ENCODE data around the gene SURF6.
"Not testable (repeated sequence)": the region's sequence is repeated elsewhere in the genome, so short reads cannot be mapped to it uniquely, and the experiment has no call there.

The SURF6 gene

DNA sequence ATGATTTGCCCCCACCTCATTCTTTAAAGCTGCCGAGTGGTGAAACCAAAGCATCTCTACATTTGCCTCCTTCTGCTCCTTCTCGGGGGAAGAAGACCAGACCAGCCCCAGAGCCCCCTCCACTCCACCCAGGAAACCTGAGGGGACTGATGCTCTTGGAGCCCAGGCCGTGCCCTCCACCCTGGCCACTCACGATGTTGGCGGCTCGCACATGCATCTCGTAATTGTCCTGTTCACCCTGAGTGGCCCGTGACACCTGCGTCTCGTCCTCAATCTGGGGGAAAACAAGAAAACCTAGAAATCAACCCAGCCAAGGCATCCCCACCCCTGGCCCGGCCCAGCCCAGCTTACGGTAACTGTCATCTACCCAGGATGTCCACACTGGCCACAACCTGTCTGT lies 9.0 kb upstream of the SURF6 start:
- Mint-ChIP-seq H3K4me3 (no peak overlapping the region), H3K27ac (no peak overlapping the region), H3K4me1 (peaks cover 62% of the 10 kb centered on the region), H3K27me3 (no peaks in the 10 kb centered on the region), H3K9me3 (no peaks in the 10 kb centered on the region)
- ATAC-seq: no peak
- no peak for DNase-seq

DNA sequence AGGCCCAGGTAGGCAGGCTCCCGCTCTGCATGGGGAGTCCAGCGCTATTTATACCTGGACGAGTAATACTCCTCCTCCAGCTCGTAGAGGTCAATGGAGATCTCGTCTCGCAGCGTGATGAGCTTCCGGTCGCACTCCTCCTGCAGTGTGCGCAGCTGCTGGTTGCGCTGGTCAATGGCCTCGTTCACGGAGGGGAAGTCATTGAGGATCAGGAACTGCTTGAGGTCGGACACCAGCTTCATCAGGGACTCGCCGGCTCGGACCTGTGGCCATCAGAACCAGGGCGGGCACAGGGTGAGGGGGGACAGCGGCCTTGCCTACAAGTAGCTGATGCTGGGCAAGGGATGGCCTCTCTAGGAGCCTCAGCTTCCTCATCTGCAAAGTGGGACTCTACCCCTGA lies 8.1 kb upstream of the SURF6 start:
- Mint-ChIP-seq H3K4me3 (no peak overlapping the region), H3K9me3 (no peaks in the 10 kb centered on the region), H3K27me3 (no peaks in the 10 kb centered on the region), H3K27ac (no peak overlapping the region), H3K4me1 (peaks cover 62% of the 10 kb centered on the region)
- DNase-seq (no peak), ATAC-seq (no peak)

DNA sequence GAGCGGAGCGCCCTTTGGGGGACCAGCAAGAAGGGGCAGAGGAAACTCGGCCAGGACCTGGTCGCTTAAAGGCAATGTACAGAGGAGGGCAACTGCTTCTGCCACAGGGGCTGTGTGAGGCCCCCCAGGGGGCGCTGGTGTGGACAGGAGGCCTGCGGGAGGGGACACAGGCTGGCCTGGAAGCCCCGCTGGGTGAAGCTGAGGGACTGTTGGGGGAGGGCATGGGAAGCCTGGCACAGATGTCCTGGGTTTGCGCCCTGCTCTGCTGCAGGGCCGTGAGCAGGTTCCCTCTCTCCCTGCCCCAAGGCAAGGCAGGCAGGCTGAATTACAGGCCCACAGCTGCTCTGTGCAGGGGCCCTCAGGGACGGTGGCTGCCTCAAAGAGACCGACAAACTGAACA lies 6.6 kb upstream of the SURF6 start:
- H3K4me3 Mint-ChIP-seq: no peak overlapping the region
- H3K27ac Mint-ChIP-seq: peak overlapping the region in 1 of 2 donors; percentile 76
- ATAC-seq (no peak), DNase-seq (no peak)
- no peaks in the 10 kb centered on the region for H3K27me3 Mint-ChIP-seq
- H3K4me1 Mint-ChIP-seq: peaks cover 62% of the 10 kb centered on the region
- no peaks in the 10 kb centered on the region for H3K9me3 Mint-ChIP-seq

DNA sequence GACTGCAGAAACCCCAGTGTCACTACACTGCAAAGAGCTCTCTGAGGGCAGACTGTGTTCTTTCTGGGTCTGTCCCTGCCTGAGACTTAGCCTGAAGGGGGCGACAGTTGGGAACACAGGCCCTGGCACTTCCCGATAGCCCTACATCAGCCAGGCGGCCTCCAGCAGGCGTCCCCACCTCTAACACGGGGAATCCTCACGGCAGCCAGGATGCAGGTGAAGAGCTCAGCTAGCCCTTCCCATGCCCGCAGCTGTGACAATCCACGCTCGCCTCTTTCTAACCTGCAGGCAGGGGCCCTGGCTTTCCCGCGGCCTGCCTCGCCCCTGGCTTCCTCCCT lies 6.0 kb upstream of the SURF6 start:
- Mint-ChIP-seq H3K4me1 (peaks cover 61% of the 10 kb centered on the region), H3K9me3 (no peaks in the 10 kb centered on the region), H3K4me3 (no peak overlapping the region), H3K27me3 (no peaks in the 10 kb centered on the region), H3K27ac (peak overlapping the region; percentile 61 to 76)
- no peak for ATAC-seq
- DNase-seq: no peak

DNA sequence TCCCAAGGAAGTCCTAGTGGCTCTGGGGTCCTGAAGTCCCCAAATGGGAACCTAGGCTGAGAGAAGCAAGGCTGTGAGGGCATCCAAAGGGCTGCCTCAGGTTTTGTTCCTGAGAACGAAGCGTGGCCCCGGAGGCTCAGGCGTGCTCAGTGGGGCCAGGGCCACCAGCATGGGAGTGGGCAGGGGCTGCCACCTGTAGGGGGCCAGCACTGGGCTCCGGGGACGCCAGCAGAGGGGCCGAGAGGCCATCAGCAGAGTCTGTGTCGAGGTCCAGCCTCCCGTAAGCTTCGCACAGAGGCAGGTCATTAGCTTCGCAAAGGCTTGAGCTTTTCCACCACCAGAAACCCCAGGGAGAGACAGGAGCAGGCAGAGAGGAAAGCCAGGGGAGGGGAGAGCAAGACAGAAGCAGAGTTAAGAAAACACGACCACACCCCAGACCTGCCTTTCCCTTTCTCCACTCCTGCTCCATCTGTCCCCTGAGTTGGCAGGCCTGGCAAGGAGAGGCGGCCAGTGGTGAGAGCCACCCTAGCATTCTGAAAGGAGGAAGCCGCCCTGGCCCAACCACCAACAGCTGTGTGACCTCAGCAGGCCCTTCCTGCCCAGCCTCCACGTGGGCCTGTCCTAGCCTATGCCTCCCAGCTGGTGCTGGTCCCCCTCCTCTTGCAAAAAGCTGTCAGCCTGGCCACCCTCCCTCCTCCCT lies 5.5 kb upstream of the SURF6 start:
- no peak for ATAC-seq
- H3K4me1 Mint-ChIP-seq: peaks cover 61% of the 10 kb centered on the region

DNA sequence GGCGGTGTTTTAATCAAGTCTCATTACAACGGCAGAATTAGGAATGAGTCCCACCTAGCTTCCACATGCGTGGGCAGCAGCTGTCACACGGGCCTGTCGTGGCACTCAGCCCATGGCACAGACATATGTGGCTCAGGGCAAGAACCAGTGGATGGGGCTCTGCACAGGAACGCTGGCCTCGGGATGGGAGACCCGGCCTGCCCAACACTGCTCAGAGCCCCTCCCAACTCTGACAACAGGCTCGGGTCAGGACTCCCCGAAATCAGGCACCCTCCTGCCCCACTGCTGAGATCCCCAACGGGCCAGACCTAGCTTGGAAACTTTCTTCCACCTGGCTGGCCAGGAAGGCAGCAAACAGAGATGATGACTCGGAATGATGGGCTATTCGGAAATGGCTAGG lies 4.9 kb upstream of the SURF6 start:
- Mint-ChIP-seq H3K9me3 (no peaks in the 10 kb centered on the region), H3K27ac (peak overlapping the region in 1 of 2 donors; percentile 93), H3K4me1 (peaks cover 61% of the 10 kb centered on the region), H3K27me3 (no peaks in the 10 kb centered on the region), H3K4me3 (no peak overlapping the region)
- no peak for ATAC-seq
- DNase-seq: no peak

More for the DNA sequence above, 5.5 kb upstream of the SURF6 start:
- DNase-seq: no peak
- peak overlapping the region in 1 of 2 donors; percentile 76 for H3K27ac Mint-ChIP-seq
- H3K27me3 Mint-ChIP-seq: no peaks in the 10 kb centered on the region
- H3K4me3 Mint-ChIP-seq: no peak overlapping the region
- no peaks in the 10 kb centered on the region for H3K9me3 Mint-ChIP-seq

DNA sequence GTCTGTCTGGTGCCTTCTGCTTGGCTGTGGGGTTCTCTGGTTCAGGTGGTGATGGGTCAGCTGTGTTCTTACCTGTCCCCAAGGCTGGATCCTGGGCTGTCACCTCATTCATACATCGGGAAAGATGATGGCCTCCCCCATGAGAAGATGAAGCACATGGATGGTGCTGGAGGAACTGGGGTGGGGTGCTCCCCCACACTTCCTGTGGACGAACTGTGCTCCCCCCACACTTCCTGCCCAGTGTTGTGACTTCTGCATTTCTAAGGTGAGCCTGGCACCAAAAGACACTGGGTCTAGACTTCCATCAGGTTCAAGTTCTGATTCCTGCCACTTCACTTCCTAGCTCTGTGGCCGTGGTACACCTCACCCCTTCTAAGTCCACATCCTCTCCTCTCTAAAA lies 4.3 kb upstream of the SURF6 start:
- Mint-ChIP-seq H3K4me3 (no peak overlapping the region), H3K9me3 (no peaks in the 10 kb centered on the region), H3K27ac (peak overlapping the region; percentile 87 to 93), H3K27me3 (no peaks in the 10 kb centered on the region), H3K4me1 (peaks cover 65% of the 10 kb centered on the region)
- no peak for DNase-seq
- no peak for ATAC-seq

DNA sequence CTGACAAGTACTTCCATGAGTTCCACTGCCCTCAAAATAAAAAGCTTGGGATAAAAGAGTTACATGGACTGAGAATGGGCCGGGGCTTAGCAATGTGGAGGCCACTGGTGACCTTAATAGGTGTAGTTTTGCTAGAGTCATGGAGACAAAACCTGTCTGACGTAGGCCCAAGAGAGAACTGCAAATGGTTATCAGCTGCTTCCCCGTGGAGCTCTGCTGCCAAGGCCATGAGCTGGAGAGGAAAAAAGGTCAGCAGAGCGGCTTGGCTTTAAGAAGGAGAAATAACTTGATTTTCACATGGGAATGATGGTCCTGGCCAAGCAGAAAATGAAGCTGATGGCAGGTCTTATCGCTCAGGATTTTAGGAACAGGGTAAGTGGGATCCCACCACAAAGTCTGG lies 3.7 kb upstream of the SURF6 start:
- H3K4me1 Mint-ChIP-seq: peaks cover 72% of the 10 kb centered on the region
- no peaks in the 10 kb centered on the region for H3K9me3 Mint-ChIP-seq
- no peak overlapping the region for H3K4me3 Mint-ChIP-seq
- H3K27ac Mint-ChIP-seq: peak overlapping the region in 1 of 2 donors; percentile 84
- DNase-seq (no peak), ATAC-seq (no peak)
- no peaks in the 10 kb centered on the region for H3K27me3 Mint-ChIP-seq

DNA sequence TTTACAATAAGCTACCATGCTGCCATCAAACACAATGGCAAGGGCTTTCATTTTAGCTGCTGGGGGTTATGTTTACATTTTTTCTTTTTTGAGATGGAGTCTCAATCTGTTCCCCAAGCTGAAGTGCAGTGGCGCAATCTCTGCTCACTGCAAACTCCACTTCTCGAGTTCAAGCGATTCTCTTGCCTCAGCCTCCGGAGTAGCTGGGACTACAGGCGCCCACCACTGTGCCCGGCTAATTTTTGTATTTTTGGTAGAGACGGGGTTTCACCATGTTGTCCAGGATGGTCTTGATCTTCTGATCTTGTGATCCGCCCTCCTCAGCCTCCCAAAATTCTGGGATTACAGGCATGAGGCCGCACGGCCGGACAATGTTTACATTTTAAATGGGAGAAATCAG lies 1.1 kb downstream of the SURF6 start:
- H3K27me3 Mint-ChIP-seq, H3K9me3 Mint-ChIP-seq, ATAC-seq, DNase-seq: not testable (repeated sequence)
- Mint-ChIP-seq H3K4me3 (peak overlapping the region; percentile 96 to 99), H3K27ac (peak overlapping the region; percentile 48 to 98), H3K4me1 (peaks cover 79% of the 10 kb centered on the region)

DNA sequence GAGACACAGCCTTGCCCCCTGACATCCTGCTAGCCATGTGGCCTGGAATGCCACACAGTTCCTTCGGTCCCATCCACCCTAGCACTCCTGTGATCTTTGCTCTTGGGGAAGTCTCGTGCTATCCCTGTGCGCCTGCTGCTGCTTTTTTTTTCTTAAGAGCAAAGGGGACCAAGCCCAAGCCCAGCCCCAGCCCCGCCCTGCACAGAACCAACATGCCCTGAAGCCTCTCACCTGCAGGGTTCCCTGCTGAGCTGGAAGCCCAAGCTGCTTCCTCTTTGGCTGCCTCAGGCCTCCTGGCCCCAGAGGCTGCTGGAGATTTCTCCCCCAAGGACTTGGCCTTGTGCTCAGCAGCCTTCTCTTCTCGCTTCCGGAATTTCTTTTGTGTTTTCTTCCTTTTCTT lies 1.8 kb downstream of the SURF6 start:
- peak overlapping the region in 1 of 2 donors; percentile 99 for H3K4me3 Mint-ChIP-seq
- H3K27ac Mint-ChIP-seq: peak overlapping the region; percentile 8 to 90
- DNase-seq: no peak
- H3K9me3 Mint-ChIP-seq: no peaks in the 10 kb centered on the region
- no peaks in the 10 kb centered on the region for H3K27me3 Mint-ChIP-seq
- H3K4me1 Mint-ChIP-seq: peaks cover 77% of the 10 kb centered on the region
- ATAC-seq: no peak

DNA sequence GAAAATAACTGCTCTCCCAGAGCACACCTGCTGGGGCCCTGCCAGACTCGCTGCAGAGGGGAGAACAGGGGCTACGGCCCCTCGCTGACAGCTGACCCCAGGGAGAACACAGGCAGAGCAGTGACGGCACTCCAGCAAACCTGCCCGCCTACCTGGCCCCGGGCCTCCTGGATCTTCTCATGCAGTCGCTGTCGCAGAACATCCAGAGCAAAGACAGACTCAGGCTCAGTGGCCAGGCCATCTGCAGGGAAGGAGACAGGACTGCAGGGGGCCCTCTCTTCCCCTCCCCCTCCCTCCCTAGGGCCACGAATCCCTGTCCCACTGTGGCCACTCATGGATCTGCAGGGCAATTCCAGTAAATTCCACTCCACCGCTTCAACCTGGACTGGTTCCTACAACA lies 2.4 kb downstream of the SURF6 start:
- Mint-ChIP-seq H3K4me3 (peak overlapping the region in 1 of 2 donors; percentile 99), H3K4me1 (peaks cover 77% of the 10 kb centered on the region), H3K9me3 (no peaks in the 10 kb centered on the region), H3K27ac (peak overlapping the region in 1 of 2 donors; percentile 90), H3K27me3 (no peaks in the 10 kb centered on the region)
- ATAC-seq: no peak
- DNase-seq: no peak

DNA sequence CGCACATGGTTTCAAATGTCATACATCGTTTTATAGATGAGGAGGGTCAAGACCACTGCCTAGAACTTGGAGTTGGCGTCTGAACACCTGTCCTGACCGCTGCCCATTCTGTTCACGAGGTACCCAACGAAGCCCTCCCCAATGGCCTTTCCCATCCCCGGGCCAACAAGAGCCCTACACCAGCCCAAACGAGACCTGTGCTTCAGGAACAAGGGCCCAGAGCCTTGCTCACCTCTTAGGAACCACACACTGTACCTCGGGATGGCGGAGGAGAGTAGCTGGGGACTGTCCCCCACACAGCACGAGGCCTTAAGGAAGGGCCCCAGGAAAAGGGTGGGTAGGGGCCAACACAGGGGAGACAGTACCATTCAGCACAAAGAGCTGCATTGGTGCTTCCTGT lies 3.0 kb downstream of the SURF6 start:
- no peaks in the 10 kb centered on the region for H3K9me3 Mint-ChIP-seq
- no peak for ATAC-seq
- H3K27ac Mint-ChIP-seq: peak overlapping the region; percentile 25 to 54
- no peak for DNase-seq
- peaks cover 81% of the 10 kb centered on the region for H3K4me1 Mint-ChIP-seq
- H3K4me3 Mint-ChIP-seq: no peak overlapping the region
- no peaks in the 10 kb centered on the region for H3K27me3 Mint-ChIP-seq

DNA sequence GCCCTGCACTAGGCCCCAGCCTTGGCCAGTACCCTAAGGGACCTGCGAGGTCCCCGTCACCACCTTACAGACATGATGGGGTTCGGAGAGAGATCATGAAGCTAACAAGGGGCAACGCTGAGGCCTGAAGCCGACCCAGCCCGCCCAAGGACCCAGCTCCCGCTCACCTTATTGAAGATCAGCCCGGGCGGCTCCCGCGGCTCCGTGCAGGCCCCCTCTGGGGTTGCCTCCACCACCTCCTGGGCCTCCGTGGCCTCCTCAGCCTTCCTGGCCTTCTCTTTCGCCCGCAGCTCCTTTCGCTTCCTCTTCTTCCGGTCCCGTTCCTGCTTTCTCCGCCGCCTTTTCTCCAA lies 3.6 kb downstream of the SURF6 start:
- ATAC-seq (no peak), DNase-seq (peak in 1 of 2 donors; percentile 5)
- Mint-ChIP-seq H3K27me3 (no peaks in the 10 kb centered on the region), H3K4me3 (no peak overlapping the region), H3K27ac (no peak overlapping the region), H3K9me3 (no peaks in the 10 kb centered on the region), H3K4me1 (peaks cover 77% of the 10 kb centered on the region)

DNA sequence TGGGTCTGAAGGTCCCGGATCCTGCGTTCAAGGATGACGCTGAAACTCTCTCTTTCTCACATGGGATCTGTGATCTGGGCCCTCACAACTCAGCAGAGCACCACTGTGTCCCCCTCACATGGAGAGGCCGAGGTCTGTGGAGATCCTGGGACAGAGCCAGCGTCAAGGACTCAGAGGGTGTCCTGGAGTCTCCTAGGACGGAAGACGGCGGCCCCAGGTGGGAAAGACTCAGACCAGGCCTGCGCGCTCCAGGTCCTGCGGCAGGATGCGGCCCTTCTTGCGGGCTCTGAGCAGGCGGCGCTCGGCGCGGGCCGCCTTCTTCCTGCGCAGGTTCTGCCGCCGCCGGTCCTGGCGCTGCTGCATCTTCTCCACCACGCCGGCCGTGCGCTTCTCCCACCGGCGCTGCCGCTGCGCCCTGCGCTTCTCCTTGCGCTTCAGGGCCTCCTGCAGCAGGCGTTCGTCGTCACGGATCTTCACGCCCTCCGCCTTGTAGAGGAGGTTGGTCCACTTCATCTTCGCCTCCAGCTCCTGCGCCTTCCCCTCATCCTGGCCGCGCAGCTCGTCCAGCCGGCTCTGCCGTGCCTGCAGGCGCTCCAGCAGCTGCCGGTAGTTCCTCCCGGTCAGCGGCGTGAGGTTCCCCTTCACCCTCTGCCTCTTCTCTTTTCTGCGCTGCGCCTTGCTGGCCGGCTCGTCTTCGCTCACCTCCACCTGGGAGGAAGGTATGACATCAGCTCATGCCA lies 4.2 kb downstream of the SURF6 start:
- H3K27ac Mint-ChIP-seq: peak overlapping the region in 1 of 2 donors; percentile 55
- H3K4me1 Mint-ChIP-seq: peaks cover 73% of the 10 kb centered on the region
- no peak overlapping the region for H3K4me3 Mint-ChIP-seq

DNA sequence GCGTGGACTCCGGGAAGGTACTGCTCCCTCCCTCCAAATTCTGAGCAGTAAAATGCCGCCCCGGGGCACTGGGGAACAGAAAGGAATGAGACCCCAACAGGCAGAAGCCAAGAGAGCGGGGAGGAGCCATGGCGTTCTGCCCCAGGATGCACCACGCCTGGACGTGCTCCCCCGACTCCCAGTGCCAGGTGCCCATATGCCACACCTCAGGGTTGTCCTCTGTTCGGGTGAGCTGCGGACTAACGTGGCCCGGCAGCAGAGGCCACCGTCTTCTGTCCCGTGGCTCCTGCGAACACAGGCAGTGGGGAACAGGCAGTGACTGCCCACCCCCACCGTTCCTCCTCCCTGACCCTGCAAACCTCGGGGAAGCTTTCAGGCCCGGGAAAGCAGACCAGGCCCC lies 4.8 kb downstream of the SURF6 start:
- no peaks in the 10 kb centered on the region for H3K9me3 Mint-ChIP-seq
- no peaks in the 10 kb centered on the region for H3K27me3 Mint-ChIP-seq
- ATAC-seq (no peak), DNase-seq (no peak)
- H3K4me3 Mint-ChIP-seq: no peak overlapping the region
- peaks cover 67% of the 10 kb centered on the region for H3K4me1 Mint-ChIP-seq
- peak overlapping the region in 1 of 2 donors; percentile 9 for H3K27ac Mint-ChIP-seq

More for the DNA sequence above, 4.2 kb downstream of the SURF6 start:
- no peak for ATAC-seq
- Mint-ChIP-seq H3K27me3 (no peaks in the 10 kb centered on the region), H3K9me3 (no peaks in the 10 kb centered on the region)
- peak in 1 of 2 donors; percentile 5 for DNase-seq

DNA sequence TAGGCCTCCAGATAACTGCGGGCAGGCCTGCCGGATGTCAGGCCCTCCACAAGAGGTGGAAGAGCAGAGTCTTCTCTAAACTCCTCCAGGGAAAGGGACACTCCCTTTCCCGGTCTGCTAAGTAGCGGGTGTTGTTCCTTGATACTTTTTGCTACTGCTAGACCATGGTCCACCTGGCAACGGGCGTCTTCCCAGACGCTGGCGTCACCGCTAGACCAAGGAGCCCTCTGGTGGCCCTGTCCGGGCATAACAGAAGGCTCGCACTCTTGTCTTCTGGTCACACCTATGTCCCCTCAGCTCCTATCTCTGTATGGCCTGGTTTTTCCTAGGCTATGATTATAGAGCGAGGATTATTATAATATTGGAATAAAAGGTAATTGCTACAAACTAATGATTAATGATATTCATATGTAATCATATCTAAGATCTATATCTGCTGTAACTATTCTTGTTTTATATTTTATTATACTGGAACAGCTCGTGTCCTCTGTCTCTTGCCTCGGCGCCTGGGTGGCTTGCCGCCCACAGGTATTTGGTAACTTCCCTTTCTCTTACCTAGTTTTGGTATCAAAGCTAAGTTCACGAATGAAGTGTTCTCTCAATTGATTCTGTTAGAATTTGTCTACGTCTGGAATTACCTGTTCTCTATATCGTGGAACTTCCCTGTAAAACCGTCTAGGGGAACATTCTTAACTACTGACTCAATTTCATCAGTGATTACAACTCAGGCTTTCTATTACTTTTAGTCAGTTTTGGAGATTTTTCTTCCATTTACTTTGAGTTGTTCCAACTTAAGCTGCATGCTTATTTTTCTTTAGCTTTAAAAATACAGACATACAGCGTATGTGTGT lies 6.5 kb downstream of the SURF6 start:
- not testable (repeated sequence) for H3K9me3 Mint-ChIP-seq, H3K4me3 Mint-ChIP-seq, H3K27me3 Mint-ChIP-seq, DNase-seq, ATAC-seq
- Mint-ChIP-seq H3K4me1 (peaks cover 50% of the 10 kb centered on the region), H3K27ac (peak overlapping the region in 1 of 2 donors; percentile 61)

Measured in stimulated activated naive CD8-positive, alpha-beta T cell treated with anti-CD3 and anti-CD28 coated beads, Interleukin-15, amount 100 ng/mL, for 72 hours (primary cell).